HUES48 (cell line): ENCODE data around the gene CTSS.

Experiments
- H3K27ac ChIP-seq: one replicate; pipeline ENCODE4 v1.7.0; 2013; ENCODE audit warnings: low read depth, low read length, inconsistent platforms
- H3K27me3 ChIP-seq: 2 replicates; pipeline ENCODE4 v1.6.1; 2013; ENCODE audit warnings: mild to moderate bottlenecking, low read length; ENCODE audit not compliant: control insufficient read depth, insufficient read depth
- H3K36me3 ChIP-seq: 2 replicates; pipeline ENCODE4 v1.6.1; 2013; ENCODE audit warnings: low read length; ENCODE audit not compliant: control insufficient read depth, insufficient read depth
- H3K4me1 ChIP-seq: 2 replicates; pipeline ENCODE4 v1.6.1; 2013; ENCODE audit warnings: mild to moderate bottlenecking, low read length; ENCODE audit not compliant: control insufficient read depth, insufficient read depth
- H3K4me3 ChIP-seq: 2 replicates; pipeline ENCODE4 v1.5.1; 2013; ENCODE audit warnings: mild to moderate bottlenecking, low read depth, low read length
- H3K9ac ChIP-seq: 2 replicates; pipeline ENCODE4 v1.6.1; 2013; ENCODE audit warnings: mild to moderate bottlenecking, low read depth, low read length, moderate library complexity
- H3K9me3 ChIP-seq: 2 replicates; pipeline ENCODE4 v1.6.1; 2013; ENCODE audit warnings: low read length; ENCODE audit not compliant: control insufficient read depth, insufficient read depth

CTSS gene

DNA sequence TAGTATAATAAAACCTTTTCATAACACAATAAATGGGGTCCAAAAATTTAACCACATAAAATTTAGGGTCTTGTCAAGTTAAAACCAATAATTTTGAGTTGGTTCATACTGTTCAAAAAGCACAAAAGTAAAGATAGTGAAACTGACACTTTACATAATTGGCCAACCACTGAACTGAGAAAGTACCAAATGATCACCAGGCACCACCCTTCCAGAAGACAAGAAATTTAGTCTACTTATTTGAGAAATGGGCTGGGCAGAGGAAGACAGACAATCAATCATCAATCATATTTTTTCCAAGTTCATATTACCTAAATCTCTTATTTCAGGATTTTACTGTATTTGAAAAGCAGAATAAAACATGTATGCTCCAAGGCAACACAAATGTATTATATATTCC is 62.2 kb downstream of the CTSS start:
- H3K9ac ChIP-seq: no peak overlapping the region
- H3K36me3 ChIP-seq: no peaks in the 10 kb centered on the region
- no peak overlapping the region for H3K4me3 ChIP-seq
- no peak overlapping the region for H3K27ac ChIP-seq
- no peaks in the 10 kb centered on the region for H3K27me3 ChIP-seq
- H3K4me1 ChIP-seq: no peaks in the 10 kb centered on the region
- no peaks in the 10 kb centered on the region for H3K9me3 ChIP-seq

DNA sequence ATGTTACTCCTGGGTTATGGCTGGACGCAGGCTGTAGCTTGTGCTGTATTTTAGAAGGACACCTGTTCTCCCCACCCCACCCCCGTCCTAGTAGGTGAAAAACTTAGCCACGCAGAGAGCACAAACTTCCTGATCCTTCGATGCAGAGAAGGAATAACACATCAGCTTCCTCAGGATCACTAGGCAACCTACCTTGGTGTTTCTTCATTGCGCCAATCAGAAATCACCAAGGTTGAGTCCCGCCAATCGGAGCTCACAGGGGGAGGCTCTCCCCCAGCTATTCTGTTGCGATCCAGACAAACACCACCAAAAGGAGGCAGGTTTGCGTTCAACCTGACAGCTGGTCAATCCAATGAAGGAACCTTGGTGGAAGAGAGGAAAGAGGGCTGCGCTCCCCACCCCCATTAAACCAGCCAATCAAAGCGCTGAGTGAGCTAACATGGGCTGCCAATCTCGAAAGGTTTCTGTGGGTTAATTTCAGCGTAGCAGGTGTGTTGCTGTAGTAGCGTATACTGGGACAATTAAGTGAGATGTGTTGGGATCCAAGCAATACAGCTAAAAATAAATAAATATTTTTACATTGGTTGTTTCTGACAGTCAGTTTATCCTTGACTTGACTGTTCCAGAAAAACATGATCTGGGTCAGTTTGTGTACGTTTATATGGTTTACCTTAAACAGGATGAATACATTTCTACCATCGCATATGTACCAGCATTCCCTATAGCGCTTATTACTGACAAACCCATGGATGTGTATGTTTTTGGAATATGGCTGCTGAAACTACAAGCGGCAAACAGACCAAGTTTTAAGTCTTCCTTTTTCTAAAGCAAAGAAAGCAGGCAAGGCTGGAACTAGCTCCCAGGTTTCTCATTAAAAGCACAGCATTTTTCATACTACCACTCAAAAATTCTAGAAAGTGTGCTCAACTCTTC is 68.3 kb downstream of the CTSS start, which contains the start of gene GOLPH3L:
TSS of gene GOLPH3L (minus strand) at position 160 of the 933 bp plus-strand sequence. CDS start 2,316 bp downstream, outside the sequence.
- Histone ChIP-seq H3K4me1 (peaks cover 5% of the 10 kb centered on the region; the same call in 1 of the 2 replicates), H3K36me3 (peaks cover 25% of the 10 kb centered on the region), H3K27me3 (no peaks in the 10 kb centered on the region), H3K9ac (peak within 1 kb of the TSS; percentile 66), H3K9me3 (no peaks in the 10 kb centered on the region), H3K4me3 (peak within 1 kb of the TSS; percentile 94), H3K27ac (peak within 1 kb of the TSS; percentile 83)

DNA sequence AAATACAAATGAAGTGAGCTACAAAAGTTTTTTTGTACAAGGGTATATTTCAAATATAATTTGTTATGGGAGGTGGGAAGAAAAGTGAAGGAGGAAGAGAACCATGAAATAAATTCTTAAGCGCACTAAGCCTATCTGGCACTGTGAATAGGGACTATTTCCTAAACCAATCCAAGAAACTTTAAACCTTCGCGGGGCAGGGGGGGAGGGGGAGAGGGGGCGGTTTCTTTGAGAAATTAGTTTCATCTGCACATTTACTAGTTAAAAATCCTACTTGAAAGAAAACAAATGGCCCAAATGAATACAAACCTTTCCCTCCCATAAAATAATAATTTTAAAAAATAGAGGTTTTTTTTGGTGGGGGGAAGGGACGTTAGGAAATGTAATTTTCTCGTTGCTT is 69.0 kb downstream of the CTSS start:
- Histone ChIP-seq H3K9me3 (no peaks in the 10 kb centered on the region), H3K9ac (peak overlapping the region; percentile 66), H3K4me1 (peaks cover 5% of the 10 kb centered on the region; the same call in 1 of the 2 replicates), H3K36me3 (peaks cover 32% of the 10 kb centered on the region), H3K4me3 (peak overlapping the region; percentile 94), H3K27me3 (no peaks in the 10 kb centered on the region), H3K27ac (peak overlapping the region; percentile 83)

DNA sequence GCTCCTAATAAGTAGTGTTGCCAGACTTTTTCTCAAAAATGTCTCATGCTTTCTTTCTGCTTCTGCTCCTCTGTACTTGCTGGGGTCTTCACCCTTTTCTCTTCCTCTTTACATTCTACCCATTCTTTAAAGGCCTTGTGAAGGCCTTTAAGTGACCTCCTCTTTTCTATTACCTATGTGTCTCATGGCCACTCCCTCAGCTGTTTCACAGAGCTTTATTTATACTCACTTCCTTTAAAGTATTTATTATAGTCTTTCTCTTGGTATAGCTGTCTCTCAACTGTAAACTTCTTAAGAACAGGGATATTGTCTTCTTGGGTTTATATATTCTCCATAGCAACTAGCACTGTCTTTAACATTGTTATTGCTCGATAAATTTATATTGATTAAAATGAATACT is 69.4 kb downstream of the CTSS start:
- H3K36me3 ChIP-seq: peaks cover 36% of the 10 kb centered on the region
- peaks cover 5% of the 10 kb centered on the region; the same call in 1 of the 2 replicates for H3K4me1 ChIP-seq
- H3K27me3 ChIP-seq: no peaks in the 10 kb centered on the region
- peak overlapping the region; percentile 45; the same call in 1 of the 2 replicates for H3K9ac ChIP-seq
- peak overlapping the region; percentile 94 for H3K4me3 ChIP-seq
- no peaks in the 10 kb centered on the region for H3K9me3 ChIP-seq
- H3K27ac ChIP-seq: peak overlapping the region; percentile 12

DNA sequence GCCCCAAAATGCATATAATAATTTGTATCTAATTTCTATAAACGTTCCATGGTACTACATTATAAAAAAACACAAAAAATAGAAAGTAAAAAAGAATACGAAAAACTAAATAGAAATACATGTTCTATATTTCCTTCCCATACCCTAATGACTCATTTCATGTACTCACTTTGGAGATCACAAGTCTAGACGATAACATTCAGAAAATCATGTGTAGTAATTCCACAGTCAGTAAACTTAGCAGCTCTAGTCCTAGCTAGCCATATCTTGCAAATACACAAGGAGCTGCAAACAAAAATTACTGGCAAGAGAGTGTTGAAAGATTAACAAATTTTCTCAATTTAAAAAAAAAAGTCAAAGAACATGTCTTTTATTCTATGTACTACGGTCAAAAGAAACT is 70.0 kb downstream of the CTSS start:
- H3K9ac ChIP-seq: no peak overlapping the region
- no peak overlapping the region for H3K27ac ChIP-seq
- H3K27me3 ChIP-seq: no peaks in the 10 kb centered on the region
- peaks cover 5% of the 10 kb centered on the region; the same call in 1 of the 2 replicates for H3K4me1 ChIP-seq
- H3K9me3 ChIP-seq: no peaks in the 10 kb centered on the region
- peak overlapping the region; percentile 94 for H3K4me3 ChIP-seq
- H3K36me3 ChIP-seq: peaks cover 41% of the 10 kb centered on the region

DNA sequence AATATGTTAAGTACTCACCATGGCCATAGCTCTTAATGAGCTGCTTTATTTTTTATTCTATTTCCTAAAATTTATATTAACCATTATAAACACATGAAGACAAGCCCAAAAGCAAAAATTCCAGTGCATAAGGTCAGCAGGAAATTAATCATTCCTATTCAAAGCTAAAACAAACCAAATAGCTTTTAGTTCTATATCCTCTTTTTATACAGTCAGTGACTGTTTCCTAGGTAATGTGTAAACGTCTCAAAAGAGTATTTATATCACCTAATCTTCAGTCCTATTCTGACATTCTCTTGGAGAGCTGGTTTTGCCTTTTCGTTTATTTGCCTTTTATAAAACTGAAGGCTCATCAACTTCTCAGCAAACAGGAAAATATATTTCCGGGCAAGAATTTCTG is 72.9 kb downstream of the CTSS start:
- Histone ChIP-seq H3K9ac (no peak overlapping the region), H3K27me3 (no peaks in the 10 kb centered on the region), H3K9me3 (no peaks in the 10 kb centered on the region), H3K36me3 (peaks cover 64% of the 10 kb centered on the region), H3K4me1 (peaks cover 2% of the 10 kb centered on the region; the same call in 1 of the 2 replicates), H3K27ac (no peak overlapping the region), H3K4me3 (no peak overlapping the region)

DNA sequence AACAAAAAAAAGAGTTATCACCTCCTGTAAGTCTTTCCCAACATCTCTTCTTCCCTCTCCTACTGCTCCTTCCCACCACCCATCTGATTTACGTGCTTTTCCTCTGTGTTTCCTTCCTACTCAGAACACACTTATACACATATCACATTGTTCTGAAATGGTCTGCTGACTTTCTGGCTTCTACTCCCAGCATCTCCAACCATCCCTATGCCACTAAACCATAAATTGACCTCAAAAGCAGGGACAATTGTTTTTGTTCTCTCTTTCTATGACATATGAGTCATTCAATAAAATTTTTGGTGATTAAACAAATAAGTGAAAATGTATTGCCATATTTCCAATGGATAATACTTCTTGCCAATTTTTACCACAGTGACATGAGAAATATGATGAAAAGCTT is 76.8 kb downstream of the CTSS start:
- no peak overlapping the region for H3K4me3 ChIP-seq
- H3K27ac ChIP-seq: no peak overlapping the region
- H3K9ac ChIP-seq: no peak overlapping the region
- H3K36me3 ChIP-seq: peaks cover 69% of the 10 kb centered on the region
- H3K4me1 ChIP-seq: peaks cover 7% of the 10 kb centered on the region; the same call in 1 of the 2 replicates
- no peaks in the 10 kb centered on the region for H3K9me3 ChIP-seq
- no peaks in the 10 kb centered on the region for H3K27me3 ChIP-seq

DNA sequence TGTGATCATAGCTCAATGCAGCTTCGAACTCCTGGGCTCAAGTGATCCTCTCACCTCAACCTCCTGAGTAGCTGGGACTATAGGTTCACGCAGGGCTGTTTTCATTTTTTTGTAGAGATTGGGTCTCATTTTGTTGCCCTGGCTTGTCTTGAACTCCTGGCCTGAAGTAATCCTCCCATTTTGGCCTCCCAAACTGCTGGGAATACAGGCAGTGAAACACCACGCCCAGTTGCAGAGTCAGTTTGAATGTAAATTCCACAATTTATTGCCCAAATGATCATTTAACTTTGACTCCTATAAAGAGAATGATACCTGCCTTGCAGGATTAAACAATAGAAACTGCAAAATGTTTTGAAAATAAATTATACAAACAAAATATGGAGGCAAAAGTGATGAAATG is 79.3 kb downstream of the CTSS start:
- H3K36me3 ChIP-seq: peaks cover 46% of the 10 kb centered on the region
- no peak overlapping the region for H3K9ac ChIP-seq
- no peak overlapping the region for H3K27ac ChIP-seq
- H3K4me1 ChIP-seq: peaks cover 8% of the 10 kb centered on the region; the same call in 1 of the 2 replicates
- H3K9me3 ChIP-seq: no peaks in the 10 kb centered on the region
- H3K27me3 ChIP-seq: no peaks in the 10 kb centered on the region
- H3K4me3 ChIP-seq: no peak overlapping the region

DNA sequence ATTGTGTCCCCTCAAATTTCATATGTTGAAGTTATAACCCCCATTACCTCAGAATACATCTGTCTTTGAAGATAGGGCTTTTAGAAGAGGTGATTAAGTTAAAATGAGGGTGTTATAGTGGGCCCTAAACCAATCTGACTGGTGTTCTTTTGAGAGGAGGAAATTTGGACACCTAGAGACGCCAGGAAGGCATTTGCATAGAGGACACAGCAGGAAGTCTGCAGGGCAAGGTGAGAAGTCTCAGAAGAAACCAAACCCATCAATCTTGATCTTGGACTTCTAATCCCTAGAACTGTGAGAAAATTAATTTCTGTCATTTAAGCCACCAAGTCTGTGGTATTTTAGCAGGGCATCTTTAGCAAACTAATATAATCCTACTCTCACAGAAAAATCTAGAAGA is 81.7 kb downstream of the CTSS start:
- no peak overlapping the region for H3K4me3 ChIP-seq
- H3K27me3 ChIP-seq: no peaks in the 10 kb centered on the region
- H3K27ac ChIP-seq: no peak overlapping the region
- H3K9ac ChIP-seq: no peak overlapping the region
- peaks cover 32% of the 10 kb centered on the region for H3K36me3 ChIP-seq
- peaks cover 8% of the 10 kb centered on the region; the same call in 1 of the 2 replicates for H3K4me1 ChIP-seq
- no peaks in the 10 kb centered on the region for H3K9me3 ChIP-seq
